Activated T-helper 1 cell treated with Interleukin-2 at 50 U/mL for 16 hours (primary cell): Measurements from ENCODE around the gene RILPL1.
"Not testable (repeated sequence)": the region's sequence is repeated elsewhere in the genome, so short reads cannot be mapped to it uniquely, and the experiment has no call there.

Source experiments
- DNase-seq: peaks from one replicate; pipeline ENCODE4 v3.0.0-alpha.2; 2020; ENCODE audit warnings: low read depth

The RILPL1 gene

DNA sequence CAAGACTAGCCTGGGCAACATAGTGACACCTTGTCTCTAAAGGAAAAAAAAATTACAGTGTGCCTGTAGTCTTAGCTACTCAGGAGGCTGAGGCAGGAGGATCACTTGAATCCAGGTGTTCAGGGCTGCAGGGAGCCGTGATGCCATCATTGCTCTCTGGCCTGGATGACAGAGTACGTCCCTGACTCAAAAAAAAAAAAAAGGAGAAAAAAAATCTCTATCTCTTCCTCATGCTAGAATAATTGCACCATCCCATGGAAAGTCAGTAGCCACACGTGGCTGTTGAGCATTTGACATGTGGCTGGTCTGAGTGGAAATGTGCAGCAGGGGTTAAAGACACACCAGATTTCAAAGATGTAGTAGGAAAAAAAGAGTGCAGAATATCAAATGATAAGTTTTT is 3.8 kb downstream of the RILPL1 start:
- DNase-seq: no peak

DNA sequence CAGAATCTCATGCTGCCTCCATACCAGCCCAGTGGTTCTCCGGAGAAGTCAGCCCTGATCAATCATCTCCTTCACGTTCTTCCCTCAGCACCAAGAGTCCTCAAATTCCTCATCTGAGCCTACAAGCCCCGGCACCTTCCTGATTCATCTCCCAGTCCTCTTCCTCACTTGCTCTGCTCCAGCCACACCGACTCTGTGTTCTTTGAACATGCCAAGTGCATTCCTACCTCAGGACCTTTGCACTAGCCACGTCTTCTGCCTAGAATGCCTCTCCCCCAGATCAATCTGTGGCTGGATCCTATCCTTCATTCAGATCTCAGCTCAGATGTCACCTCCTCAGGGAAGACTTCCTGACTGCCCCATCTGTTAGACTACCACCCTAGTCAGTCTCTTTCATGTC is 4.7 kb downstream of the RILPL1 start:
- DNase-seq: no peak

DNA sequence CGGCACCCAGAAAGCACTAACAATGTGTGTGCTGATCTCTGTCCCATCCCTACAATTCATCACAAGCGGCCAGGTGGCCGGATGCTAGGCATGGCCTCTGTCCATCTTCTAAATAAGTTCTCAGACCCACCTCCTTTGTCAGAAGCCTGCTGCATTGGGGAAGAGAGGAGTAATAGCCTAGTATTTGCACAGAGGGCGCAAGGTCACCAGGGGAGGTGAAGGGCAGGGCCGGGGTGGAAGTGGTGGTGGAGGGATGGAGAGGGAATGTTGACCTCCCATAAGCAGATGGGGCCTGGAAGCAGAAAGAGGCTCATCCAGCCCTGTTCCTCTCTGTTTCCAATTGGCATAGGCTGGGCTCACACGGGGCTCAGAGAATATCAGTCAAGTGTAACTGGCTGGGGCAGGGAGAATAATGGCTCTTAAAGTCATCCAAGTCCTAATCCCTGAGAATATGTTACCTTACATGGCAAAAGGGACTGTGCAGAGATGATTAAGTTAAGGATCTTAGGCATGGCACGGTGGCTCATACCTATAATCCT is 6.9 kb downstream of the RILPL1 start:
- no peak for DNase-seq

DNA sequence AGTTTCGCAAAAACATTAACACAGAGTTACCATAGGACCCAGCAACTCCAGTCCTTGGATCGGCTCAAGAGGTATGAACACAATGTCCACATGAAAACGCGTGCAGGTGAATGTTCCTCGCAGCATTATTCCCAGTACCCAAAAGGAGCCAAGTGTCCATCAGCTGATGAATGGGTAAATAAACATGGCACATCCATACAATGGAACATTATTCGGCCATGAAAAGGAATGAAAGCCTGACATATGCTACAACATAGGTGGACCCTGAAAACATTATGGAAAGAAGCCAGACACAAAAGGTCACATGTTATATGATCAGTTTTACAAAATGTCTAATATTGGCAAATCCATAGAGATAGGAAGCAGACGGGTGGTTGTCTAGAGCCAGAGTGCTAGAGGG is 9.1 kb downstream of the RILPL1 start:
- no peak for DNase-seq

DNA sequence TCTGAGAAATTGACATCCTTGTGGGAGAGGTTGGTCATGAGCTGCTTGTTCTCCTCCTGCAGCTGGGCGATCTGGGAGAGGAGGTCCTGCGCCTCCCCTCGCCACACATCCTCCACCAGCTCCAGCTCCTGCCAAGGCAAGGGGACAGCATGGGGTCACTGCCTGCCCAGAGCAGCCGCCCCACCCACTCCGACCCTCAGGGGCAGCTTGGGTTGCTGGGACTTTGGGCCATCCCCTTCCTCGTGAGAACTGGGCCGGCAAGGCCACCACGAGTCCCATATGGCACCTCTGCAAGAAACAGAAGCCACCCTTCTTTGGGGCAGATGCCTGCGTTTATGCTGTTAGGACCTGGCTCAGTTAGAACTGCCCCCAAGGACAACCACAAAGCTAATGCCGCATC is 10.0 kb downstream of the RILPL1 start:
- no peak for DNase-seq

DNA sequence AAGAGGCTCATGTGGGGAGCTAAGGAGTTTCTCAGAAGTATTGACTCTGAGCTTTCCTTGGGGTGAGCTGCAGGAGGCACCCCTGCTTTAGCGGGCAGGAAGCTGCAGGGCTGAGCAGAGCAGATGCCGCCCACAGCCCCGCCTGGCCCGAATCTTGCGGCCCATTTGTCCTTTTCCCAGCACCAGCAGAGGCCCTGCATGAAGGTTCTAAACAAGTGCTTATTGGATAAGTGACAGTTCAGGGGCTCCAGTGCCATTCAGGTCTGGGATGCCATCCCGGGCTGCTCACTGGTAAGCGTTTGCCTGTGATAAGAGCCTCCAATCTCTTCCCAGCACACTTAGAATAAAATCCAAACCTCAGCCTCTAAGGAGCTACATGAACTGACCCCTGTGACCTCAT is 11.4 kb downstream of the RILPL1 start:
- DNase-seq: no peak

DNA sequence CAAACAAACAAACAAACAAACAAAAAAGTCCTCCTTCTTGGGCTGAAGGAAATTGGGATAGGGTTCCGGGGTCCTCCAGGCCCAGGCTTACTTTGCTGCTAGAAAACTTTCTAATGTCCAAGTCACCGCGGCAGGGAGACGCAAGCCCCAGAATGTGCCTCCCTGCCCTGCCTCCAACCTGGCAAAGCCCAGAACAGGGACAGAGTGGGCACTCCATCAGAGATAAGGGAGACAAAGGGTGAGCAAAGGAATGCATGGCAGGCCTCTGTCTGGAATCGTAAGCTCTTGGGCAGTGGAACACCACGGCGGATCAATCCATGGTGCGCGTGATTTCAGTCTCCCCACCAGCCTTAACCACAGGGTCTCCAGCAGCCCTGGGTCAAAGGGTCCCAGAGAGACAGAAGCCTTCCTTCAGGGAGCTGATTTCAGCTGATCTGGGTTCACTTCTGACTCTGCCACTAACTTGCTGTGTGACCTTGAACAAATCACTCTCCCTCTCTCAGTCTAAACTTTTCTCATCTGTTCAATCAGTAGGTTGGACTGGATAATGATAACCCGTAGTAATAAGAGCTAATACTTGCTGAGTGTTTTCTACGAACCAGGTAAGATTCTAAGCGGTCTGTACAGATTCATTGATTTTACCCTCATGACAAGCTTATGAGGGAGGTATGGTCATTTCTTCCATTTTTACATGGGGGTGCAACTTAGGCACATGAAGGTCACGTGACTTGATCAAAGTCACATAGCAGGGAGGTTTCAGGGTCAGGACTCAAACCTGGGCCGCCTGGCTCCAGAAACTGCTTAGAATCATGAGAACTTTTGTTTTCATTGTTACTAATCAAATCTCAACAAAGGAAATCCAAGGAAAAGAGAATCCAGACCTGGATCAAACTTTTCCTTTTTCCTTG is 12.7 kb downstream of the RILPL1 start:
- DNase-seq: no peak

DNA sequence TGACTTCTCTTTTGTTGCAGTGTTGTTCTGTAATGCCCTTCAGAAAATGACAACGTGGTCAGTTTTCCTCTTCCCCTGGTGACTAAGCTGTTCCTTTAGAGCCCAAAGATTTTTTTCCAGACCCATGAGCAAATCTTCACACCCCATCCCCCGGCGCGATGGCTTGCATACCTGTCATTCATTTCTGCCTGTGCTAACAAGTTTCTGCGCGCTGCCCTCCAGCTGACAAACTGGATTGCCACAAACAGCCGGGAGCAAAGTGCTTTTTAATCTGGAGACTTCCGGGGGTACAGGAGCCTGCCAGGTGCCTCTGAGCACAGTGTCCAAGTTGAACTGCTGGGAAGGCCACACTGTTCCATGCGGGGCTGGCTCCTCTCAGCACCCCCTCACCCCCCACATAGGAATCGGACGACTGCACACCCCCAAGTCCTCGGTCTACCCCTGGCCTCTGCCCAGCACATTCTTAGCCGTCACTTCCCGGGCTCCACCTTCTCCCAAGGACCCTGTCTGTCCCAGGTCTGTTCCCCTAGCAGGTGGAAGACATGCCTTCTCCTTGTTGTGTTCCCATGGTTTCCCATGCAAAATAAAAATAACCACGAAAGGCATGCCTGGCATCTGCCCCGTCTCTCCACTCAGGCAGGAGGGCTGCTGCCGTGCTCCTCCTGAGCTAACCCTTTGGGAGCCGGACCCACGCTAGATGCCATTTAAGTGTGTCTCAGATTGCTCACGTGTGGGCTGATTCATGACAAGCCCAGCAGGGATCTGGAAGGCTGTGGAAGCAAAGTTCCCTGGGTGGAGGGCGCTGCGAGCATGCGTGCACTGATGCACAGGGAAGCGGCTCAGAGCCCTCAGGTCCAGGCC is 14.1 kb downstream of the RILPL1 start:
- DNase-seq: no peak

DNA sequence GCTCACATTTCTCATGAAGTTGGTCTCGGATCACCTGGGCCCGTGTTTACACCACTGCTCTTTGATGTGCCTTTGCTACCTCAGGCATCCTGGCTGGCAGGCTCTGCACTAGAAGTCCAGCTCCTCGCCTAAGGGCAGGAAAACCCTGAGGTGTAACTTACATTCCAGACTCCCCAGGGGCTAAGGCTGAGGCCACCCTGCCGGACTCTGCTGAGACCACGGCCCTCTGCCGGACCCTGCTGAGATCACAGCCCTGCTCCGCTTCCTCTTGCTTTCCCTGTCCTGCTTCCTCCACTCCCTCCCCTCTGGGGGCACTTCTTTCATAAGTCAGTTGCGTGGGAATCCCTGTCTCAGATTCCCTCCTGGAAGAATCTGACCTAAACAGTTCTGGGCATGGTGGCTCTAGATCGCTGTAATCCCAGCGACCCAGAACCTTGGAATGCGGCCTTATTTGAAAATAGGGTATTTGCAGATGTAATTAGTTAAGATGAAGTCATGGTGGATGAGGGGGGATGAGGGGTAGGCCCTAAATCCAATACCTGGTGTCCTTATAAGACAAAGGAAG is 17.2 kb downstream of the RILPL1 start:
- no peak for DNase-seq

DNA sequence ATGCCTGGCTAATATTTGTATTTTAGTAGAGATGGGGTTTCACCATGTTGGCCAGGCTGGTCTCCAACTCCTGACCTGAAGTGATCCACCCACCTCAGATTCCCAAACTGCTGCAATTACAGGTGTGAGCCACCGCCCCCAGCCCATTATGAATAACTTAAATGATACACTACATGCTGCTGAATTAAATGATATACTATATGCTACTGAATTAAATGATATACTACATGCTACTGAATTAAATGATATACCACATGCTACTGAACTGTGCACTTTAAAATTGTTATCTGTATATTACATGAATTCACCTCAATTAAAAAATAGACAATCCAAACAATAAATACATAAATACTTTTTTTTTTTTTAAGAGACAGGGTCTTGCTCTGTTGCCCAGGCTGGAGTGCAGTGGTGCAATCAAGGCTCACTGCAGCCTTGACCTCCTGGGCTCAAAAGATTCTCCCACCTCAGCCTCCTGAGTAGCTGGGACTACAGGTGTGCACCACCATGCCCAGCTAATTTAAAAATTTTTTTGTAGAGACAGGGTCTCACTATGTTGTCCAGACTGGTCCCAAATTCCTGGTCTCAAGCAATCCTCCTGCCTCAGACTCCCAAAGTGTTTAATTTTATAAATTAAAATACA is 18.8 kb downstream of the RILPL1 start:
- DNase-seq: not testable (repeated sequence)

DNA sequence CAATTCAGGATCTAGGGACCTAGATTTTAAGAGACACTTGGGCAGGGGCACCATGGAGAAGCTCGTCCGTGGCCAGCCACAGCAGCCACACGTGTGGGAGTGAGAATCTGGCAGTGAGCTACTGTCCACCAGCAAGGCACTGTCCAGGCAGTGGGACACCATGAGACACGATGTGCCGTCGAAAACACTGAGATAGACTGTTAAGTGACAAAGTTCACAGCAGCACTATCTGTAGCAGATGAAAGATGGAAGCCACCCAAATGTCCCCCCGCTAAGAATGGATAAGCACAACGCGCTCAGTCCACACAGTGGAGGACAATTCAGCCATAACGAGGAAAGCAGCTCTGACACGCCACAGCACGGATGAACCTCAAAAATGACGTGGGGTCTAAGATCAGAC is 19.7 kb downstream of the RILPL1 start:
- no peak for DNase-seq

DNA sequence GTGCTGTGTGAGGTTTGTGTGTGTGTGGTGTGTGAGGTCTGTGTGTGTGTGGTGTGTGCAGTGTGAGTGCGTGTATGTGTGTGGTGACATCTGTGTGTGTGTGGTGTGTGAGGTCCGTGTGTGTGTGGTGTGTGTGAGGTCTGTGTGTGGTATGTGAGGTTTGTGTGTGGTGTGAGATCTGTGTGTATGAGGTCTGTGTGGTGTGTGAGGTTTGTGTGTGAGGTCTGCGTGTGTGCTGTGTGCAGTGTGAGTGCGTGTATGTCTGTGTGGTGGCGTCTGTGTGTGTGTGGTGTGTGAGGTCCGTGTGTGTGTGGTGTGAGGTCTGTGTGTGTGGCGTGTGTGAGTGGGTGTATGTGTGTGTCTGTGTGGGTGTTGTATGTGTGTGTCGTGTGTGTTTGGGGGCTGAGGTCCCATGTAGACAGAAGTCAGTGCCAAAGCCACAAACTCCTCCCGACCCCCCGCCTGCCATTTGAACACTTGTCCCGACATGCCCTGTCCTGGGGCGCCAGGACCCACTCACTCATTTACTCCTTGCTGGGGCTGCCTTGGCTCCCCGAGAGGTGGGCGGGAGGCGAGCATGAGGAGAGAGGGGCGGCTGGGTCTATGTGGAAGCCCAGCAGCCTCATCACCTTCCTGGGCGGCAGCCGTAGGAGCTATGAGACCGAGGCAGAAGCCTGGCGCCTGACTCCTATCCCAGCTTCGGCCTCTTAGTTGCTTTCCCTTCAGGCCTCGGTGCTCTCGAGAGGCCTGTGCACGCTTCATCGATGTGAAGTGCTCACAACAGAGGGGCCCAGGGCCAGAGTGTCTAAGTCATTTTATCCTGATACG is 20.5 kb downstream of the RILPL1 start:
- no peak for DNase-seq

DNA sequence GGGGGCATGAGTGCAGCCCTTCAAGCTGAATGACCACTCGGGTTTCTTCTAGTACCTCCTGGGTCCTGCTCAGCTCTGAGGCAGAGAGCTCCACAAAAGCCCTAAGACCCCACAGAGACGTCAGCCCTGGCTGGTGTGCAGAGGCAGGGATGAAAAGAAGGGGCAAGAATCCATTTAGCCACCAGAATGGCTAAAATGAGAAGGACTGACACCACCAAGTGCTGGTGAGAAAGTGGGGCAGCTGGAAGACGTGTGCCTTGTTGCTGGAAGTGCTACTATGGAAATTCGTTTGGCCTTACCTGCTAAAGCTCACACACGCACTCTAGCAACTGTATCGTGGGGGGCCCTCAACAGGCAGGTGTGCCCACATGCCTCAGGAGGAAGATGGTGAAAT is 26.7 kb downstream of the RILPL1 start:
- DNase-seq: no peak

DNA sequence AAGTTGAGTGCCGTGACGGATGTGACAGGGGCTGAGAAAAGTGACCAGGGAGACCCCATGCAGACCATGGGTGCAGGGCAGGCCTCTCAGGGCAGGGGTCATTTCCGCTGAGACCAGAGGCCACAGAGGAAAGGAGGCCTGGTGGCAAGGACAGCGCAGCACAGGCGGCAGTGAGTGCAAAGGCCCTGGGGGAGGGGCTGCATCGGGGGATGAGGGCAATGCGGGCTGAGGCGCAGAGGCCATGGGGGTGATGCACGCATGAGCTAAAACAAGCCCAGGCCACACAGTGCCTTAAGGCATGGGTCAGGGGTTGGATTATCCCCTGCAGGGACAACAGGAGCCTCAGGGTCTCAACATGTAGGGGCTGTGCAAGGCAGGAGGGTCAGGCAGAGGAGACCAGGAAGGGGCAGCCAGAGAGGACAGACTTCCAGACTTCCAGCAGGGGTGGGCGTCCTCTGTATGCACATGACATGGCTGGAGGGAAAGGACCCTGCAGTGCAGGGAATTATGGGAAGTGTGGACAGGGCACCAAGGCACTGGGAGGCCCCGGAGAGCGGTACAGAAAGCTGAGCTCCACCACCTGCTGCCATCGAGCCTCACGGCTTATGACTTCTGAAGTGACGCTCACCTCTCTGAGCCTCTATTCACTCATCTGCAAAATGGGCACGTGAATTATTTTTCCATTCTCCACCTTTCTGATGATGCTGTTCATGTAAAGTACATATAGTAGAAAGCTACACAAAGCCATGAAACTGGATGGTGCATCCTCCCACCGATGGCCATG is 27.3 kb downstream of the RILPL1 start:
- DNase-seq: no peak

DNA sequence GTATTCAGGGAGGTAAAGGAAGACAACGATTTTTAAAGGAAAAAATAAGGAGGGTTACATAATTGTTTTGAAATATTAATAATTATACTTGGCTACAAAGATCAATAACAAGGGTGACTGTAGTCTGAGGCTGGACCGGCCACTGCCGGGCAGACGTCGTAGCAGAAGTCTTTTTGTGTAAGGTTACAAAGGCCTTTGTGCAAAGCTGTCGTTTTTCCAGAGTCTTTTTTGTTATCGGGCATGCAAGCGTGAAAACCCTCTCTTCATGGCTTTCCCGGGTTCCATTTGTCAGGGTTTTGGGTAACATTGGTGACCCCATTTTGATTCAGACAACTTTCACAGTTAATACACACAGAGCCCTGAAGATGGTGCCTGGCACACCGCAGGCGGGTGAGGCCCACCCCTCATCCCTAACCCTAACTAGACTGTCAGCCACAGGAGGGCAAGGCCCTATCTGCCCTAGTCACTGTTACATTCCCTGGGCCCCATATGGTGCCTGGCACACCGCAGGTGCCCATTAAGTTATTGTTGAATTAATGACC is 31.3 kb downstream of the RILPL1 start:
- no peak for DNase-seq

DNA sequence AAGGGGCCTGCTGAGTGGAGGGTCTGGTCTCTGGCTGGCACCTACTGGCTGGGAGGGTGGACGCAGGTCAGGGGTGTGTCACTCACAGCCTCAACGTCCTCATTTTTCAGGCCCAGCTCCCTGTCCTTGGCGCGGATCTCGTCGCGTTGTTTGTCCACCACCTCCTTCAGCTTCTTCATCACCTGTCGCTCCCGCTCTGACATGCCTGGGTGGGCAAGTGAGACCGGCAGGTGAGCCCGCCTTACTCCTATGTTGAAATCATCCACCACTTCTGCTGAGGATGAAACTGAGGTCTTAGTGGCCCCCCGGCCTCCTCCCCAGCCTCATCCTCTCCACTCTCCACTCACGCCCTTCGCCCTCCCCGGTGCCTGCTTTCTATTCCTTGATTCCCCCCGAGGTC is 34.2 kb downstream of the RILPL1 start:
- DNase-seq: no peak

DNA sequence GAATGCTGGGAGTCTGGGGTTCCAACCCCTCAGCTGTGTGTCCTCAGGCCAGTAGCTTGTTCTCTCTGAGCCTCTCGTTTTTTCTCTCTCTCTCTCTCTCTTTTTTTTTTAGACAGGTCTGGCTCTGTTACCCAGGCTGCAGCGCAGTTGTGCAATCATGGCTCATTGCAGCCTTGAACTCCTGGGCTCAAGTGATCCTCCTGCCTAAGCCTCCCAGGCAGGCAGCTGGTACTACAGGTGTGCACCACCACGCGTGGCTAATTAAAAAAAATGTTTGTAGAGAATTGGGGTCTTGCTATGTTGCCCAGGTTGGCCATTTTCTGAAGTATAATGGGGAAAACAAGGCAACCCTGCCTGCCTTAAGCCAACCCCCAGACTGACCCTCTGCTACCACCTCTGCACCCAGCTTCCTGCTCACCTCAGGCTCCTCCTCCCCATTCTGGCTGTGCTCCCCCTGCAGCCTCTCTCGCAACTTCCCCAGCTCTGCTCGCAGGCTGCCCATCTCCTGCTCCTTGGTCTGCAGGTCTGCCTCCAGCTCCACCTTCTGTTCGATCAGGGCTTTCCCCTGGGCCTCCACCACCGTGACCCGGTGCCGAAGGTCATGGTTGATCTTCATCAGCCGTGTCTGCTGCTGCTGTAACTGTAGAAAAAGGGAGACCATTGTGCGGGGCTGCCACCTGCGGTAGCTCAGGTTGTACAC is 35.2 kb downstream of the RILPL1 start:
- DNase-seq: no peak

DNA sequence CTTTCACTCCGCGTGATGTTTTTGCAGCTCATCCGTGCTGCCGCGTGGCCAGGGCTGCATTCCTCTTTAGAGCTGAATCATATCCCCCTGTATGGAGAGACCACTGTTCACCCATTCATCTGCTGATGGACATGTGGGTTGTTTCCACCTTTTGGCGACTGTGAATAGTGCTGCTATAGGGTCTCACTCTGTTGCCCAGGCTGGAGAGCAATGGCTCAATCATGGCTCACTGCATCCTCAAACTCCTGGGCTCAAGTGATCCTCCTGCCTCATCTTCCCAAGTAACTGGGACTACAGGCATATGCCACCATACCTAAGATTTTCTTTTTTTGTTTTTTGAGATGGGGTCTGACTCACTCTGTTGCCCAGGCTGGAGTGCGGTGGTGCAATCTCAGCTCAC is 36.5 kb downstream of the RILPL1 start:
- DNase-seq: no peak

DNA sequence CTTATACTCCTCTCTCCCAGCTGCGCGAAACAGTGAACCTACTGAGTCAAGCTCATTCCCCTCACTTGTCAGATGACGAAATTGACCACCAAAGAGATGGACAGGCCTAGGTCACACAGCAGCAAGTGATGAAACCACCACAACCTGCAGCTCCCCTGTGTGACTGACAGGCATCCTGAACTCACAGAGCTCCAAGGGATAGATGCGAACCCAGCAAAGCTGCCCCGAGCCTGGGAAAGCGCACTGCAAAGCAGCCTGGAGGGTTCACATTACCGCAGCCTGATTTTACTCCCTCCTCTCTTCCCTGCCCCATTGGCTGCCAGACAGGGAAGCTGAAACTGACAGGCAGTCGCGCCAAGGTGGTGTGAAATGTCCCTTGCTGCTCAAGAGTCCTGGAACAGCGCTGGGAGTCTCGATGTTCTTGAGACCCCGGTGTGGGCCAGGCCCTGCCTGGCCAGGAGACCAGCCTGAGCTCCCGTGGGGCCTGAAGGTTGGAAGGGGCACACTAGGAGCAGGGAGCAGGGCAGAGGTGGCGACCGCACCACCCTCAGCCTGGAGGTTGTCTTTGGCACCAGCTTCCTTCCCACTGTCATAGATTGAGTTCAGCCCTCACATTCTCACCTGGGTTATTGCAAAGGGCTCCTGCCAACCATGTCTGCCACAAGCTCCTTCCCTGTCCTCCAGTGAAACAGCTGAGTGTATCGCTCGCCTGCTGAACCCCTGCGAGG is 39.2 kb downstream of the RILPL1 start:
- DNase-seq: no peak
